H1 (cell line): ENCODE measurements around the gene A3GALT2. TPM values are rescaled to one million over a fixed set of nuclear protein-coding genes. Genes with fewer than 3 reads are reported as not detected.

ENCODE experiments used
- CTCF ChIA-PET: fragments of 300-600 bp; sonication (Branson Sonifier 250); formaldehyde crosslinking; loops from one replicate; lab custom pipeline; 2021; ENCODE audit not compliant: partially characterized antibody; lab: Charles Lee
- POLR2A ChIA-PET: fragments of 300-600 bp; sonication (Branson Sonifier 250); formaldehyde crosslinking; loops from one replicate; lab custom pipeline; 2021; ENCODE audit warnings: inconsistent platforms; ENCODE audit not compliant: partially characterized antibody; lab: Charles Lee
- DNase-seq, 2 experiments: peaks; one replicate each; pipeline versions ENCODE4 v3.0.0 to v3.0.0-alpha.2; 2010 to 2022; ENCODE audit warnings: low spot score in 2 of 2, low read depth in 1 of 2, mixed read lengths in 1 of 2
- FAIRE-seq: peaks from 2 replicates; lab custom pipeline; 2011; peaks lifted over from hg19 to GRCh38; lab: Jason Lieb, UNC
- H2AFZ ChIP-seq: 2 replicates; pipeline ENCODE4 v1.8.1; 2012; ENCODE audit warnings: low read length, inconsistent platforms
- H2AK5ac ChIP-seq: 2 replicates; pipeline ENCODE4 v1.6.1; 2013; ENCODE audit warnings: low read depth, low read length
- H2BK120ac ChIP-seq: replicated peaks from 2 replicates; pipeline ENCODE3; 2013; ENCODE audit warnings: low read depth, low read length, inconsistent platforms
- H2BK12ac ChIP-seq: 2 replicates; pipeline ENCODE4 v1.6.1; 2013; ENCODE audit warnings: low read depth, low read length
- H2BK15ac ChIP-seq: 2 replicates; pipeline ENCODE4 v1.6.1; 2013; ENCODE audit warnings: low read length
- H2BK20ac ChIP-seq: 2 replicates; pipeline ENCODE4 v1.6.1; 2013; ENCODE audit warnings: low read length
- H2BK5ac ChIP-seq: 2 replicates; pipeline ENCODE4 v1.6.1; 2013; ENCODE audit warnings: low read depth, low read length
- H3K14ac ChIP-seq: 2 replicates; pipeline ENCODE4 v1.6.1; 2013; ENCODE audit warnings: inconsistent platforms; ENCODE audit not compliant: insufficient read length
- H3K18ac ChIP-seq: 2 replicates; pipeline ENCODE4 v1.6.1; 2013; ENCODE audit warnings: low read length; ENCODE audit errors: extremely low read depth
- H3K23ac ChIP-seq: 2 replicates; pipeline ENCODE4 v1.6.1; 2013; ENCODE audit warnings: inconsistent platforms; ENCODE audit not compliant: insufficient read length
- H3K23me2 ChIP-seq: 2 replicates; pipeline ENCODE4 v1.6.1; 2013; ENCODE audit warnings: low read depth, low read length
- H3K27ac ChIP-seq: 2 replicates; pipeline ENCODE4 v1.6.1; 2011; ENCODE audit warnings: low read depth, low read length, inconsistent platforms
- H3K27me3 ChIP-seq, 4 experiments: replicated peaks in 1 of 4; 1 replicate in 1 of 4; 2 replicates in 3 of 4; pipeline versions ENCODE4 v1.6.1 to v1.8.1; 2011 to 2013; ENCODE audit warnings: low read length in 3 of 4, mild to moderate bottlenecking in 3 of 4, inconsistent platforms in 2 of 4, mixed read lengths in 2 of 4, moderate library complexity in 1 of 4; ENCODE audit not compliant: control insufficient read depth in 3 of 4, insufficient read depth in 3 of 4; ENCODE audit errors: extremely low read depth in 1 of 4
- H3K36me3 ChIP-seq, 4 experiments: 2 replicates each; pipeline versions ENCODE4 v1.6.1 to v1.8.1; 2011 to 2013; ENCODE audit warnings: mild to moderate bottlenecking in 4 of 4, low read length in 3 of 4, moderate library complexity in 2 of 4, control low read depth in 1 of 4, inconsistent platforms in 1 of 4; ENCODE audit not compliant: insufficient read depth in 4 of 4, control insufficient read depth in 2 of 4
- H3K4ac ChIP-seq: replicated peaks from 2 replicates; pipeline ENCODE3; 2013; ENCODE audit warnings: low read length, low read depth, mixed read lengths, inconsistent platforms; ENCODE audit not compliant: insufficient read length
- H3K4me1 ChIP-seq, 4 experiments: replicated peaks in 1 of 4; 1 replicate in 1 of 4; 2 replicates in 3 of 4; pipeline versions ENCODE4 v1.6.1 to v1.8.1; 2011 to 2013; ENCODE audit warnings: low read length in 3 of 4, inconsistent platforms in 2 of 4, mixed read lengths in 1 of 4; ENCODE audit not compliant: insufficient read depth in 4 of 4, control insufficient read depth in 3 of 4
- H3K4me2 ChIP-seq, 2 experiments: 2 replicates each; pipeline versions ENCODE4 v1.6.1 to v1.8.1; 2011 to 2013; ENCODE audit warnings: low read depth in 2 of 2, low read length in 2 of 2, control low read depth in 1 of 2, inconsistent platforms in 1 of 2, mild to moderate bottlenecking in 1 of 2; ENCODE audit not compliant: insufficient read depth in 1 of 2
- H3K4me3 ChIP-seq, 4 experiments: fragments of 200-600, 300-600 bp in 1 of 4; sonication (generic), shearing (Covaris generic), sonication (Bioruptor Twin) in 1 of 4; 2 replicates each; pipeline versions ENCODE4 v1.5.1 to v1.8.1; 2011 to 2016; ENCODE audit warnings: low read length in 4 of 4, low read depth in 3 of 4, control low read depth in 2 of 4, inconsistent platforms in 2 of 4, mild to moderate bottlenecking in 2 of 4, mixed read lengths in 1 of 4, moderate library complexity in 1 of 4; ENCODE audit not compliant: insufficient read depth in 2 of 4; ENCODE audit errors: extremely low read depth in 1 of 4
- H3K56ac ChIP-seq: replicated peaks from 2 replicates; pipeline ENCODE3; 2013; ENCODE audit warnings: low read depth, mild to moderate bottlenecking, mixed read lengths, low read length, inconsistent platforms; ENCODE audit not compliant: insufficient read length
- H3K79me1 ChIP-seq: 2 replicates; pipeline ENCODE4 v1.6.1; 2013; ENCODE audit warnings: low read depth, low read length, control low read depth
- H3K79me2 ChIP-seq, 2 experiments: 2 replicates each; pipeline versions ENCODE4 v1.6.1 to v1.8.1; 2012 to 2013; ENCODE audit warnings: low read length in 2 of 2, mild to moderate bottlenecking in 2 of 2, inconsistent platforms in 1 of 2; ENCODE audit not compliant: insufficient read depth in 2 of 2, control insufficient read depth in 1 of 2
- H3K9ac ChIP-seq, 4 experiments: replicated peaks in 1 of 4; 1 replicate in 1 of 4; 2 replicates in 3 of 4; pipeline versions ENCODE4 v1.6.1 to v1.8.1; 2011 to 2013; ENCODE audit warnings: low read depth in 3 of 4, low read length in 3 of 4, control low read depth in 2 of 4, mild to moderate bottlenecking in 2 of 4, moderate library complexity in 2 of 4, inconsistent platforms in 1 of 4; ENCODE audit errors: extremely low read depth in 1 of 4
- H3K9me3 ChIP-seq, 2 experiments: 2 replicates each; pipeline versions ENCODE4 v1.6.1 to v1.8.1; 2012 to 2013; ENCODE audit warnings: mild to moderate bottlenecking in 2 of 2, moderate library complexity in 2 of 2, control low read depth in 1 of 2, inconsistent platforms in 1 of 2, low read depth in 1 of 2, low read length in 1 of 2, mixed read lengths in 1 of 2; ENCODE audit not compliant: insufficient read depth in 2 of 2
- H4K20me1 ChIP-seq, 2 experiments: replicated peaks in 1 of 2; 2 replicates each; pipeline versions ENCODE3 to v1.8.1; 2011 to 2013; ENCODE audit warnings: inconsistent platforms in 2 of 2, low read length in 2 of 2, mild to moderate bottlenecking in 1 of 2; ENCODE audit not compliant: insufficient read depth in 2 of 2, control insufficient read depth in 1 of 2
- H4K5ac ChIP-seq: 2 replicates; pipeline ENCODE4 v1.6.1; 2013; ENCODE audit warnings: low read length, low read depth, mixed read lengths, inconsistent platforms; ENCODE audit not compliant: insufficient read length
- H4K8ac ChIP-seq: 2 replicates; pipeline ENCODE4 v1.8.0; 2013; ENCODE audit warnings: mild to moderate bottlenecking, moderate library complexity, low read length, inconsistent platforms; ENCODE audit not compliant: insufficient read depth; ENCODE audit errors: extremely low read depth
- H4K91ac ChIP-seq: replicated peaks from 2 replicates; pipeline ENCODE3; 2013; ENCODE audit warnings: low read length, mixed read lengths, inconsistent platforms; ENCODE audit not compliant: insufficient read length
- EGR1 ChIP-seq: IDR thresholded peaks from 2 replicates; pipeline ENCODE4 v1.6.1; 2011; ENCODE audit warnings: low read depth, low read length, borderline replicate concordance
- JUN ChIP-seq: IDR thresholded peaks from 2 replicates; pipeline ENCODE4 v1.6.1; 2011; ENCODE audit warnings: low read depth, mild to moderate bottlenecking, improper control_type of control experiment, low read length
- KDM4A ChIP-seq: IDR thresholded peaks from one replicate; pipeline ENCODE4 v1.7.1; 2012; ENCODE audit warnings: low read depth, mild to moderate bottlenecking, moderate library complexity, low read length, inconsistent platforms; ENCODE audit not compliant: severe bottlenecking
- PHF8 ChIP-seq: fragments of 200-600 bp; sonication (generic); conservative IDR thresholded peaks from 2 replicates; pipeline ENCODE4 v1.7.1; 2012; ENCODE audit warnings: low read depth, mild to moderate bottlenecking, inconsistent platforms, low read length, moderate library complexity
- SAP30 ChIP-seq: fragments of 300-600 bp; sonication (generic); IDR thresholded peaks from 2 replicates; pipeline ENCODE4 v1.7.1; 2012; ENCODE audit warnings: low read length, moderate library complexity, mild to moderate bottlenecking, inconsistent platforms; ENCODE audit not compliant: insufficient read depth, insufficient replicate concordance
- TAF7 ChIP-seq: optimal IDR thresholded peaks from 2 replicates; pipeline ENCODE3; 2011; ENCODE audit warnings: low read depth, mild to moderate bottlenecking, inconsistent platforms, low read length, moderate library complexity, borderline replicate concordance
- WGBS, 2 experiments: shearing (Covaris generic) in 1 of 2; methylation state at CpG; one replicate each; pipeline versions ENCODE4 v1.1.6 to v1.1.7; 2013 to 2015; ENCODE audit warnings: low lambda C conversion rate in 2 of 2, mixed read lengths in 2 of 2, inconsistent platforms in 1 of 2, low coverage in 1 of 2, missing lambda C conversion rate in 1 of 2; ENCODE audit not compliant: insufficient replicate concordance in 2 of 2, insufficient coverage in 1 of 2, insufficient read length in 1 of 2; ENCODE audit errors: extremely low coverage in 1 of 2, missing lambda C conversion rate in 1 of 2; 5-methylcytosine and 5-hydroxymethylcytosine counted together
- polyA plus RNA-seq, 7 experiments: library from polyadenylated mRNA; depleted of rRNA in 3 of 7; stranded (reverse) in 5 of 7; unstranded in 2 of 7; fragments of >200 nt in 5 of 7; fragments of 200-250 nt in 2 of 7; gene quantifications; 1 replicate in 5 of 7; 2 replicates in 1 of 7; 4 replicates in 1 of 7; pipeline versions ENCODE4 v1.2.1 to v1.2.3, GENCODE V29; 2011 to 2013; ENCODE audit warnings: missing spikeins in 2 of 7, mixed read lengths in 2 of 7
- total RNA-seq: library from RNA; stranded (reverse); fragmentation: NEBNext Ultra II Directional; extraction: Animal tissue kit (Norgen Biotek cat#: 25700); gene quantifications from 2 replicates; pipeline ENCODE4 v1.2.1, GENCODE V29; 2021

A3GALT2 gene
- total and polyA plus RNA-seq, 2 of the 8 experiments (the other 6 are each of a cell fraction or from before 2014, with no cell fraction given): not detected

DNA sequence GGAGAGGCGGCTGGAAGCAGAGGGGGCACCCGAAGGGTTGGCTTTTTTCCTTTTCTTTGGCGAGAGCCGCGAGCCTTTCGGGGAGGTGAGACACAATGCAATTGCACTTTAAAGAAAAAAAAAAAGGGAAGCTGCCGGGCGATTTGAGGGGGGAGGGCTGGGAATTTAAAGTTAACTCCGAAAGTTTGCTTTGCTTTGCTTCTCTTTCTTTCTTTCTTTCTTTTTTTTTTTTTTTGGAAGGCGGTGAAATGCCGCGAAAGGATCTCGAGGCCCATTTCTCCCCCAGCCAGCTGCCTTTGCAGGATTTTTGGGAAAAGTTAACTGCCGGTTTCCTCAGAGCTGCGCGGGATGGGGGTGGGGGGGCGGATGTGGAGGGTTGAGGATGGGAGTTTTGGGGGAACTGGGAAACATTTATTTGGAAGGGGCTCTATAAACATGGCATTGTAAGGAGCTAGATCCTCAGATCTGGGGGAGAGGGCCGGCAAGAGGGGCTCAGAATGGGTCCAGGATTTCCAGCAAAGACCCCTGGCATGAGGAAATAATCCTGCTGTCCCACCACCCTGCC, 63.6 kb downstream of the A3GALT2 start:
- peak overlapping the region in 3 of 4 experiments; percentile 79 to 91 (median 87); a peak in 6 of 7 replicates for H3K9ac ChIP-seq
- 0 out of 2 replicates have a peak overlapping the region, but pooled peaks have one; percentile 81 for H2BK15ac ChIP-seq
- POLR2A ChIA-PET: interaction anchor here (0.6 to 1.4 kb wide), 7 partner anchors 9 to 73 kb away, joined by 3 to 5 read pairs (median 3); no protein-coding TSS in a partner anchor
- H3K14ac ChIP-seq: no peak overlapping the region
- H2BK20ac ChIP-seq: 0 out of 2 replicates have a peak overlapping the region, but pooled peaks have one; percentile 48
- TF ChIP-seq KDM4A: peak; percentile 9
- TF ChIP-seq TAF7: no peak
- 0 out of 2 replicates have a peak, but pooled peaks have one; percentile 2 for TF ChIP-seq PHF8
- no peak for TF ChIP-seq JUN
- no peak for TF ChIP-seq SAP30
- no peak for TF ChIP-seq EGR1
- TF ChIP-seq, all 59 proteins: peak for 2
- H2BK5ac ChIP-seq: peak overlapping the region; percentile 44; the same call in 1 of the 2 replicates
- peak overlapping the region; percentile 81 to 94 for H3K4me2 ChIP-seq
- H3K23me2 ChIP-seq: peaks cover 7% of the 10 kb centered on the region; the same call in 1 of the 2 replicates
- 7% methylated on average over 12 of the region's 18 CpGs; no CpG with 5 or more reads in 1 of the 2 experiments for WGBS, 2 experiments
- 0 out of 2 replicates have a peak overlapping the region, but pooled peaks have one; percentile 68 for H2BK12ac ChIP-seq
- no peak for DNase-seq
- no peaks in the 10 kb centered on the region for H3K36me3 ChIP-seq
- peak overlapping the region; percentile 18 for H4K5ac ChIP-seq
- no peak overlapping the region; the same call in 1 of the 2 replicates for H3K27ac ChIP-seq
- H4K91ac ChIP-seq: peak overlapping the region; percentile 45
- H3K79me2 ChIP-seq: peaks cover 0 to 45% of the 10 kb centered on the region in 2 experiments; a peak in 2 of 4 replicates
- H4K20me1 ChIP-seq: peaks cover 0 to 5% of the 10 kb centered on the region in 2 experiments
- no peak overlapping the region for H2BK120ac ChIP-seq
- peaks cover 0 to 4% (median 0%) of the 10 kb centered on the region in 4 experiments; a peak in 1 of 7 replicates for H3K27me3 ChIP-seq
- no peak for FAIRE-seq
- peaks cover 0 to 21% (median 10%) of the 10 kb centered on the region in 4 experiments; a peak in 5 of 7 replicates for H3K4me1 ChIP-seq
- H3K4me3 ChIP-seq: peak overlapping the region; percentile 85 to 96 (median 91)
- H2AFZ ChIP-seq: no peak overlapping the region
- peak overlapping the region; percentile 75; the same call in 1 of the 2 replicates for H2AK5ac ChIP-seq
- H4K8ac ChIP-seq: peak overlapping the region; percentile 75
- H3K56ac ChIP-seq: no peak overlapping the region
- CTCF ChIA-PET: interaction anchor here (0.8 to 1.1 kb wide), 3 partner anchors 17 to 74 kb away, joined by 3 to 5 read pairs (median 3); no protein-coding TSS in a partner anchor
- no peaks in the 10 kb centered on the region for H3K9me3 ChIP-seq
- peaks cover 19% of the 10 kb centered on the region for H3K79me1 ChIP-seq
- H3K23ac ChIP-seq: no peak overlapping the region
- H3K18ac ChIP-seq: peak overlapping the region; percentile 83
- H3K4ac ChIP-seq: no peak overlapping the region
